Transverse colon (tissue), 4 donors: Measurements from ENCODE around the gene ZBTB8OS. TPM values are rescaled to one million over a fixed set of nuclear protein-coding genes. Genes with fewer than 3 reads are reported as not detected.
"Not testable (repeated sequence)": the region's sequence is repeated elsewhere in the genome, so short reads cannot be mapped to it uniquely, and the experiment has no call there.

Source experiments
- DNase-seq: peaks from one replicate; pipeline ENCODE4 v3.0.0-alpha.2; 2019
- H3K27ac ChIP-seq, 4 donors: fragments of 200-600 bp; sonication (generic); 2 replicates each; pipeline ENCODE4 v1.5.1; 2016 to 2018; ENCODE audit warnings: inconsistent platforms in 4 of 4
- H3K27me3 ChIP-seq: fragments of 200-600 bp; sonication (generic); 2 replicates; pipeline ENCODE4 v1.5.1; 2017; ENCODE audit warnings: inconsistent platforms
- H3K36me3 ChIP-seq, 4 donors: fragments of 200-600 bp; sonication (generic); 2 replicates each; pipeline ENCODE4 v1.5.1; 2017 to 2019; ENCODE audit warnings: inconsistent platforms in 4 of 4
- H3K4me1 ChIP-seq, 4 donors: fragments of 200-600 bp; sonication (generic); 2 replicates each; pipeline ENCODE4 v1.5.1; 2017 to 2020; ENCODE audit warnings: inconsistent platforms in 4 of 4
- H3K4me3 ChIP-seq, 4 donors: fragments of 200-600 bp; sonication (generic); 1 replicate in 1 of 4; 2 replicates in 3 of 4; pipeline versions ENCODE4 v1.5.1 to v1.6.1; 2017 to 2019; ENCODE audit warnings: inconsistent platforms in 4 of 4
- H3K9me3 ChIP-seq, 2 donors: fragments of 200-600 bp; sonication (generic); 2 replicates each; pipeline ENCODE4 v1.5.1; 2017 to 2019; ENCODE audit warnings: inconsistent platforms in 2 of 2
- CTCF ChIP-seq, 5 experiments: fragments of 200-600 bp in 3 of 5; fragments of 450-650 bp in 2 of 5; sonication (generic) in 3 of 5; IDR thresholded peaks; 1 replicate in 2 of 5; 2 replicates in 3 of 5; pipeline ENCODE4 v1.5.1; 2016 to 2017; ENCODE audit warnings: antibody characterized with exemption in 5 of 5, inconsistent platforms in 3 of 5, mild to moderate bottlenecking in 2 of 5, moderate library complexity in 1 of 5
- EP300 ChIP-seq: sonication (generic); formaldehyde crosslinking; IDR thresholded peaks from one replicate; pipeline ENCODE4 v1.6.1; 2017; ENCODE audit warnings: antibody characterized with exemption, low read depth
- POLR2A ChIP-seq: fragments of 450-650 bp; IDR thresholded peaks from one replicate; pipeline ENCODE4 v1.6.1; 2016; ENCODE audit warnings: antibody characterized with exemption, mild to moderate bottlenecking, moderate library complexity
- POLR2AphosphoS5 ChIP-seq, 3 donors: sonication (generic); formaldehyde crosslinking; IDR thresholded peaks; one replicate each; pipeline ENCODE4 v1.6.1; 2016; ENCODE audit warnings: antibody characterized with exemption in 3 of 3
- WGBS, 2 donors: methylation state at CpG; one replicate each; pipeline ENCODE4 v1.1.5; 2018; ENCODE audit warnings: low coverage in 1 of 2; 5-methylcytosine and 5-hydroxymethylcytosine counted together
- in situ Hi-C, 4 donors: fragments of 200-750 bp; cut with MboI; loops; one replicate each; pipeline versions ENCODE4 v1.15.0 to v1.15.1; 2017; ENCODE audit warnings: low sequenced_read_pairs in 3 of 4, low pct_ligation_motif_present in 1 of 4, low pct_unique_long_range_greater_than_20kb in 1 of 4
- intact Hi-C: fragments of 100-400 bp; cut with DNase I; formaldehyde crosslinking; loops from one replicate; pipeline ENCODE4 v1.15.1; 2023; ENCODE audit warnings: low total_unique reads
- total RNA-seq, 4 donors: library from RNA; depleted of rRNA; stranded (reverse); fragments of >200 nt; gene quantifications; one replicate each; pipeline ENCODE4 v1.1.0, GENCODE V29; 2016

Gene ZBTB8OS
- 10 to 100 TPM in 3 of 4 donors, 1 to 10 TPM in 1; 3.4 to 72.9 (median 34.5) TPM for total RNA-seq

GRCh38 chr1:32650248-32650751 lies at the start of gene ZBTB8OS:
TSS of gene ZBTB8OS (minus strand) at chr1:32650550. CDS start at chr1:32650529, 21 bp downstream.
- Histone ChIP-seq H3K27ac (peak within 1 kb of the TSS; percentile 96 to 99 (median 99)), H3K4me1 (peaks cover 24 to 64% (median 42%) of the 10 kb centered on the region in 4 donors), H3K36me3 (peaks cover 0 to 7% (median 1%) of the 10 kb centered on the region in 4 donors), H3K27me3 (no peaks in the 10 kb centered on the region), H3K9me3 (no peaks in the 10 kb centered on the region), H3K4me3 (peak within 1 kb of the TSS; percentile 66 to 82 (median 72))
- peak; percentile 94 for DNase-seq
- intact Hi-C loops (no loop called here), in situ Hi-C loops (no loop called here)
- TF ChIP-seq CTCF (IDR thresholded peaks at IDR 0.05) (no peak), POLR2AphosphoS5 (IDR thresholded peaks at IDR 0.05) (peak; percentile 79 to 95 (median 93)), POLR2A (peak; percentile 92), EP300 (no peak)
- WGBS, 2 donors = 0 to 2% methylated on average over 10 to 21 of the region's 21 CpGs

- H3K27me3 ChIP-seq, H3K27ac ChIP-seq, H3K9me3 ChIP-seq, in situ Hi-C loops, H3K36me3 ChIP-seq, H3K4me3 ChIP-seq, intact Hi-C loops, DNase-seq: not testable (repeated sequence)
- H3K4me1 ChIP-seq = peaks cover 11 to 37% (median 26%) of the 10 kb centered on the region in 4 donors
- WGBS, 2 donors = 93 to 100% methylated on average over 2 to 8 of the region's 8 CpGs
These were observed 46.6 kb upstream of the ZBTB8OS start for GRCh38 chr1:32696996-32697395.

- in situ Hi-C loops (no loop called here), intact Hi-C loops (no loop called here)
- Histone ChIP-seq H3K27me3 (no peaks in the 10 kb centered on the region), H3K4me3 (no peak overlapping the region), H3K9me3 (no peaks in the 10 kb centered on the region), H3K4me1 (peaks cover 2 to 27% (median 16%) of the 10 kb centered on the region in 4 donors), H3K27ac (peak overlapping the region in 2 of 4 donors; percentile 47 to 57), H3K36me3 (no peaks in the 10 kb centered on the region)
- 91 to 100% methylated on average over 1 to 9 of the region's 9 CpGs for WGBS, 2 donors
- DNase-seq = no peak
- TF ChIP-seq CTCF (IDR thresholded peaks at IDR 0.05) (no peak), POLR2A (no peak), POLR2AphosphoS5 (IDR thresholded peaks at IDR 0.05) (no peak), EP300 (no peak)
These were observed 45.7 kb upstream of the ZBTB8OS start for GRCh38 chr1:32696041-32696440.

- Histone ChIP-seq H3K9me3 (no peaks in the 10 kb centered on the region), H3K27me3 (no peaks in the 10 kb centered on the region), H3K27ac (peak overlapping the region; percentile 47 to 74 (median 64)), H3K36me3 (no peaks in the 10 kb centered on the region), H3K4me3 (no peak overlapping the region), H3K4me1 (peaks cover 0 to 22% (median 12%) of the 10 kb centered on the region in 4 donors)
- WGBS, 2 donors = 57% methylated on average over 17 of the region's 17 CpGs; no CpG with 5 or more reads in 1 of the 2 donors
- TF ChIP-seq POLR2A = no peak
- TF ChIP-seq CTCF (IDR thresholded peaks at IDR 0.05) = no peak
- no peak for TF ChIP-seq EP300
- no peak for TF ChIP-seq POLR2AphosphoS5 (IDR thresholded peaks at IDR 0.05)
- intact Hi-C loops = no loop called here
- peak; percentile 56 for DNase-seq
- in situ Hi-C loops = no loop called here
These were observed 45.0 kb upstream of the ZBTB8OS start for GRCh38 chr1:32695098-32695904.
